NCI-H345 treated with DMSO at 0.1 percent for 48 hours (cell line): Measurements from ENCODE around the gene B4GALT1.

Experiments
- DNase-seq: peaks from one replicate; lab custom pipeline; 2025; ENCODE audit not compliant: unreplicated experiment; lab: John Stamatoyannopoulos, UW

Gene B4GALT1

GRCh38 chr9:33167084-33167971 lies at the start of gene B4GALT1:
TSS of gene B4GALT1 (minus strand) at chr9:33167336. CDS start at chr9:33167169, 167 bp downstream.
- peak; percentile 43 for DNase-seq

- DNase-seq = no peak
These were observed 44.7 kb upstream of the B4GALT1 start for GRCh38 chr9:33211695-33212393.

- no peak for DNase-seq
These were observed 43.0 kb upstream of the B4GALT1 start for GRCh38 chr9:33210006-33210715.

GRCh38 chr9:33209394-33209793 lies 42.3 kb upstream of the B4GALT1 start:
- DNase-seq = no peak

- DNase-seq = no peak
These were observed 35.5 kb upstream of the B4GALT1 start for GRCh38 chr9:33202552-33203201.

- DNase-seq = no peak
These were observed 34.9 kb upstream of the B4GALT1 start for GRCh38 chr9:33202018-33202417.

GRCh38 chr9:33198165-33198564 lies 31.0 kb upstream of the B4GALT1 start:
- DNase-seq = no peak

GRCh38 chr9:33197279-33198152 lies 30.4 kb upstream of the B4GALT1 start:
- DNase-seq = no peak

GRCh38 chr9:33196736-33197135 lies 29.6 kb upstream of the B4GALT1 start:
- DNase-seq = no peak

- DNase-seq = no peak
These were observed 26.7 kb upstream of the B4GALT1 start for GRCh38 chr9:33193818-33194217.

GRCh38 chr9:33192493-33193255 lies 25.5 kb upstream of the B4GALT1 start:
- no peak for DNase-seq

- no peak for DNase-seq
These were observed 23.0 kb upstream of the B4GALT1 start for GRCh38 chr9:33190021-33190705.

GRCh38 chr9:33189331-33189791 lies 22.2 kb upstream of the B4GALT1 start:
- no peak for DNase-seq

- no peak for DNase-seq
These were observed 21.6 kb upstream of the B4GALT1 start for GRCh38 chr9:33188711-33189110.

- DNase-seq = no peak
These were observed 20.5 kb upstream of the B4GALT1 start for GRCh38 chr9:33187519-33188218.

GRCh38 chr9:33186457-33187168 lies 19.5 kb upstream of the B4GALT1 start:
- no peak for DNase-seq

- no peak for DNase-seq
These were observed 18.7 kb upstream of the B4GALT1 start for GRCh38 chr9:33185858-33186257.
